Panc1 (cell line): Measurements from ENCODE around the gene RPS19BP1. TPM values are rescaled to one million over a fixed set of nuclear protein-coding genes. Genes with fewer than 3 reads are reported as not detected.

Experiments
- ATAC-seq: fragments of 200-7000 bp; cut with Tn5 transposase; 2 replicates; pipeline ENCODE4 v1.9.1; 2020; ENCODE audit warnings: mild to moderate bottlenecking, moderate library complexity
- BruUV-seq: library from RNA; stranded (reverse); fragments of 400-500 nt; replicated peaks from 2 replicates; lab custom pipeline; 2021; lab: Mats Ljungman, UMichigan
- CTCF ChIA-PET: fragments of 300-600 bp; sonication (Branson Sonifier 250); formaldehyde crosslinking; loops from one replicate; lab custom pipeline; 2022; ENCODE audit warnings: antibody characterized with exemption; lab: Charles Lee
- POLR2A ChIA-PET: fragments of 300-600 bp; sonication (Branson Sonifier 250); formaldehyde crosslinking; loops from one replicate; lab custom pipeline; 2022; ENCODE audit warnings: antibody characterized with exemption; lab: Charles Lee
- DNase-seq: peaks from one replicate; pipeline ENCODE4 v3.0.0-alpha.2; 2010; ENCODE audit warnings: low read depth, low spot score
- H3K27ac ChIP-seq: 2 replicates; pipeline ENCODE4 v1.5.1; 2011; ENCODE audit warnings: mild to moderate bottlenecking, low read length, inconsistent platforms
- H3K27me3 ChIP-seq: fragments of 200-500 bp; sonication (Bioruptor generic); 2 replicates; pipeline ENCODE4 v1.6.0; 2014; ENCODE audit warnings: low read length, inconsistent platforms; ENCODE audit not compliant: control insufficient read depth, insufficient read depth
- H3K36me3 ChIP-seq: fragments of 200-500 bp; sonication (Bioruptor generic); 2 replicates; pipeline ENCODE4 v1.5.1; 2014; ENCODE audit warnings: inconsistent platforms, mild to moderate bottlenecking, low read length, moderate library complexity; ENCODE audit not compliant: control insufficient read depth, insufficient read depth
- H3K4me1 ChIP-seq: 2 replicates; pipeline ENCODE4 v1.5.1; 2011; ENCODE audit warnings: inconsistent platforms, mild to moderate bottlenecking, low read length, moderate library complexity; ENCODE audit not compliant: control insufficient read depth, insufficient read depth
- H3K4me3 ChIP-seq, 2 experiments: 2 replicates each; pipeline ENCODE4 v1.5.1; 2011 to 2012; ENCODE audit warnings: low read depth in 2 of 2, low read length in 2 of 2, mild to moderate bottlenecking in 2 of 2, inconsistent platforms in 1 of 2, moderate library complexity in 1 of 2
- H3K9me3 ChIP-seq: fragments of 200-500 bp; sonication (Bioruptor generic); 2 replicates; pipeline ENCODE4 v1.5.1; 2014; ENCODE audit warnings: low read depth, mild to moderate bottlenecking, inconsistent platforms, low read length, moderate library complexity; ENCODE audit not compliant: control insufficient read depth, insufficient read depth
- CTCF ChIP-seq: fragments of 450-650 bp; IDR thresholded peaks from 2 replicates; pipeline ENCODE4 v1.5.1; 2017; ENCODE audit warnings: mild to moderate bottlenecking
- POLR2AphosphoS5 ChIP-seq: IDR thresholded peaks from 2 replicates; pipeline ENCODE4 v1.6.1; 2012; ENCODE audit warnings: mild to moderate bottlenecking, low read depth, low read length, moderate library complexity
- REST ChIP-seq, 2 experiments: IDR thresholded peaks; 2 replicates each; pipeline ENCODE4 v1.6.1; 2011 to 2012; ENCODE audit warnings: low read depth in 2 of 2, control low read depth in 1 of 2, low read length in 1 of 2, mild to moderate bottlenecking in 1 of 2, moderate library complexity in 1 of 2; ENCODE audit not compliant: insufficient read depth in 1 of 2
- SIN3A ChIP-seq: IDR thresholded peaks from 2 replicates; pipeline ENCODE4 v1.6.1; 2012; ENCODE audit warnings: low read depth, mild to moderate bottlenecking, low read length, moderate library complexity, borderline replicate concordance; ENCODE audit not compliant: insufficient read depth
- TCF7L2 ChIP-seq: IDR thresholded peaks from 2 replicates; pipeline ENCODE4 v1.6.1; 2011; ENCODE audit warnings: mild to moderate bottlenecking, low read depth, low read length, inconsistent platforms
- in situ Hi-C: cut with HindIII; loops from 2 replicates; pipeline ENCODE4 v1.10.0; 2016; ENCODE audit warnings: low sequenced_read_pairs, low pct_unique_long_range_greater_than_20kb
- intact Hi-C: fragments of 100-400 bp; cut with micrococcal nuclease; formaldehyde crosslinking; loops from one replicate; pipeline ENCODE4 v1.10.0; 2022; ENCODE audit not compliant: unreplicated experiment
- total RNA-seq: library from RNA; stranded (reverse); gene quantifications from one replicate; pipeline ENCODE4 v1.2.1, GENCODE V29; 2021; ENCODE audit not compliant: unreplicated experiment

Gene RPS19BP1
- total RNA-seq, 1 experiment from 2014 or later = 123 TPM

DNA sequence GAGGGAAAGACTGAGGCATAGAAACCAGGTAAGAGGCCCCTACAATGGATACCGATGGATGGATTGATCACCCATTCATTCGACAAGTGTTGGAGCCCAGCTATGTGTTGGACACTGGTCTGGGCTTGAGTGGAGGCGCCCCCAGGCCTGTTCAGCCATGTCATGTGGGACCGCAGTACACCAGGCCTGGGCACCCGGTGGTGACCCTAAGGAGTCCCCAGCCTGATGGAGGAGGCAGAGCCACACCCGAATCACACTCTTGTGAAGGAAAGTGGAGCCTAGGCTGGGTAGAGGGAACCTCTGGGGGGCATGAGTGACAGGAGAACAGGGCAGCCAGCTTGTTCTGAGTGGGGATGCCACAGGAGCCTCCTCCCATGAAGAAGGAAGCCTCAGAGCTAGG lies 48.2 kb upstream of the RPS19BP1 start:
- Histone ChIP-seq H3K27ac (no peak overlapping the region), H3K9me3 (no peaks in the 10 kb centered on the region), H3K36me3 (no peaks in the 10 kb centered on the region), H3K4me3 (no peak overlapping the region), H3K4me1 (no peaks in the 10 kb centered on the region), H3K27me3 (no peaks in the 10 kb centered on the region)
- BruUV-seq = no TSS peak
- ATAC-seq (no peak), DNase-seq (no peak)
- POLR2A ChIA-PET = no interaction called here
- CTCF ChIA-PET = no interaction called here
- TF ChIP-seq REST (IDR thresholded peaks at IDR 0.05; ENCODE audit: insufficient read depth in 1 of 2, low read depth in 2 of 2, low read length in 1 of 2) (no peak), TCF7L2 (no peak), CTCF (no peak), SIN3A (no peak), POLR2AphosphoS5 (no peak)
- in situ Hi-C loops (no loop called here), intact Hi-C loops (no loop called here)

DNA sequence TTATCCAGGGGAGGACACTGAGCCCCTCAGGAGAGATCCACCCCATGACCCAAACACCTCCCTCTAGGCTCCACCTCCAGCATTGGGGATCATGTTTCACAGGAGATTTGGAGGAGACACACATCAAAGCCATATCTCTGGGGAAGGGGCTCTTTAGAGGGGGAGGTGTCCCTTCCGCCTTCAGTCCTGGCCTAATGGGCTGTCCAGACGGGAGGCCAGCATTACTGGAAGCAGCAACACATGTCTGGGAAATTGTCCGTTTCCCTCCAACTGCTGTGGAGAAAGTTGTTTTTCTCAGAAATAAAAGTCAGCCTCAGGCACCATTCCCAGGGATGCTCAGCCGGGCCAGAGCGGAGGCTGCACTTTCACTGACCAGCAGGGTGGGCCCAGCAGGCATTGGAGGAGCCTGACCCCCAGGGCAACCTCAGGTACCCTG lies 47.5 kb upstream of the RPS19BP1 start:
- H3K9me3 ChIP-seq = no peaks in the 10 kb centered on the region
- intact Hi-C loops = no loop called here
- ATAC-seq (no peak), DNase-seq (no peak)
- no peaks in the 10 kb centered on the region for H3K27me3 ChIP-seq
- no peak overlapping the region for H3K4me3 ChIP-seq
- TF ChIP-seq SIN3A = no peak
- ChIA-PET POLR2A (no interaction called here), CTCF (no interaction called here)
- no peak overlapping the region for H3K27ac ChIP-seq
- no peaks in the 10 kb centered on the region for H3K36me3 ChIP-seq
- no peaks in the 10 kb centered on the region for H3K4me1 ChIP-seq
- BruUV-seq = no TSS peak
- in situ Hi-C loops = no loop called here

- no peak for ATAC-seq
- BruUV-seq = no TSS peak
- peaks cover 4% of the 10 kb centered on the region; the same call in 1 of the 2 replicates for H3K4me1 ChIP-seq
- DNase-seq = no peak
- intact Hi-C loops (no loop called here), in situ Hi-C loops (no loop called here)
- no peaks in the 10 kb centered on the region for H3K36me3 ChIP-seq
- H3K27me3 ChIP-seq = no peaks in the 10 kb centered on the region
- no peaks in the 10 kb centered on the region for H3K9me3 ChIP-seq
- POLR2A ChIA-PET = interaction anchor here (0.5 kb wide), 1 partner anchor 13 kb away, joined by 3 read pairs; no protein-coding TSS in a partner anchor
- H3K4me3 ChIP-seq = no peak overlapping the region
- no peak overlapping the region for H3K27ac ChIP-seq
- CTCF ChIA-PET = no interaction called here
- TF ChIP-seq SIN3A = no peak
- TF ChIP-seq CTCF = no peak
- TF ChIP-seq TCF7L2 = no peak
- TF ChIP-seq POLR2AphosphoS5 = no peak
- TF ChIP-seq REST (IDR thresholded peaks at IDR 0.05; ENCODE audit: insufficient read depth in 1 of 2, low read depth in 2 of 2, low read length in 1 of 2) = no peak
These were observed 45.4 kb upstream of the RPS19BP1 start for GRCh38 chr22:39577900-39578299.
